Brain microvascular endothelial cell (primary cell): ENCODE results near the gene HYLS1.

Experiments
- DNase-seq: peaks from one replicate; pipeline ENCODE4 v3.0.0-alpha.2; 2020
- H3K27ac ChIP-seq: fragments of 250-450 bp; sonication (Bioruptor Pico); 2 replicates; pipeline ENCODE4 v1.5.1; 2020; ENCODE audit warnings: mild to moderate bottlenecking, moderate library complexity
- H3K27me3 ChIP-seq: fragments of 250-450 bp; sonication (Bioruptor Pico); replicated peaks from 2 replicates; pipeline ENCODE4 v1.5.1; 2020; ENCODE audit warnings: mild to moderate bottlenecking
- H3K36me3 ChIP-seq: fragments of 250-450 bp; sonication (Bioruptor Pico); replicated peaks from 2 replicates; pipeline ENCODE4 v1.5.1; 2020; ENCODE audit warnings: mild to moderate bottlenecking
- H3K4me3 ChIP-seq: 2 replicates; pipeline ENCODE4 v1.5.1; 2011; ENCODE audit warnings: low read depth, mild to moderate bottlenecking, control low read depth, low read length, moderate library complexity
- in situ Hi-C: cut with HindIII; loops from 2 replicates; pipeline ENCODE4 v1.10.0; 2017; ENCODE audit warnings: low sequenced_read_pairs, low pct_ligation_motif_present
- TF ChIP-seq, protein P1 (sequence below): IDR thresholded peaks from 2 replicates; pipeline ENCODE4 v1.5.1; 2011; ENCODE audit warnings: low read depth, mild to moderate bottlenecking, moderate library complexity, low read length, control low read depth, inconsistent platforms; ENCODE audit errors: missing control alignments

HYLS1 gene

GRCh38 chr11:125929445-125930075, 42.1 kb downstream of the HYLS1 start:
- in situ Hi-C loops, result loop anchor here (25.0 kb wide), 1 partner anchor 258 kb away; no protein-coding TSS in a partner anchor
- H3K27ac ChIP-seq, result no peak overlapping the region
- H3K36me3 ChIP-seq, result no peaks in the 10 kb centered on the region
- TF ChIP-seq, protein P1, sequence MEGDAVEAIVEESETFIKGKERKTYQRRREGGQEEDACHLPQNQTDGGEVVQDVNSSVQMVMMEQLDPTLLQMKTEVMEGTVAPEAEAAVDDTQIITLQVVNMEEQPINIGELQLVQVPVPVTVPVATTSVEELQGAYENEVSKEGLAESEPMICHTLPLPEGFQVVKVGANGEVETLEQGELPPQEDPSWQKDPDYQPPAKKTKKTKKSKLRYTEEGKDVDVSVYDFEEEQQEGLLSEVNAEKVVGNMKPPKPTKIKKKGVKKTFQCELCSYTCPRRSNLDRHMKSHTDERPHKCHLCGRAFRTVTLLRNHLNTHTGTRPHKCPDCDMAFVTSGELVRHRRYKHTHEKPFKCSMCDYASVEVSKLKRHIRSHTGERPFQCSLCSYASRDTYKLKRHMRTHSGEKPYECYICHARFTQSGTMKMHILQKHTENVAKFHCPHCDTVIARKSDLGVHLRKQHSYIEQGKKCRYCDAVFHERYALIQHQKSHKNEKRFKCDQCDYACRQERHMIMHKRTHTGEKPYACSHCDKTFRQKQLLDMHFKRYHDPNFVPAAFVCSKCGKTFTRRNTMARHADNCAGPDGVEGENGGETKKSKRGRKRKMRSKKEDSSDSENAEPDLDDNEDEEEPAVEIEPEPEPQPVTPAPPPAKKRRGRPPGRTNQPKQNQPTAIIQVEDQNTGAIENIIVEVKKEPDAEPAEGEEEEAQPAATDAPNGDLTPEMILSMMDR, result no peak
- no peak overlapping the region for H3K4me3 ChIP-seq
- peaks cover 2% of the 10 kb centered on the region for H3K27me3 ChIP-seq
- DNase-seq, result no peak

GRCh38 chr11:125930076-125930450, 42.6 kb downstream of the HYLS1 start:
- TF ChIP-seq, protein P1, result no peak
- DNase-seq, result no peak
- no peak overlapping the region for H3K27ac ChIP-seq
- peaks cover 2% of the 10 kb centered on the region for H3K27me3 ChIP-seq
- H3K36me3 ChIP-seq, result no peaks in the 10 kb centered on the region
- in situ Hi-C loops, result loop anchor here (25.0 kb wide), 1 partner anchor 257 kb away; no protein-coding TSS in a partner anchor
- H3K4me3 ChIP-seq, result no peak overlapping the region

- TF ChIP-seq, protein P1, result no peak
- in situ Hi-C loops, result loop anchor here (25.0 kb wide), 1 partner anchor 256 kb away; no protein-coding TSS in a partner anchor
- Histone ChIP-seq H3K36me3 (no peaks in the 10 kb centered on the region), H3K27ac (no peak overlapping the region), H3K4me3 (no peak overlapping the region), H3K27me3 (peaks cover 2% of the 10 kb centered on the region)
- no peak for DNase-seq
Measured at GRCh38 chr11:125931116-125931515, 43.6 kb downstream of the HYLS1 start.

DNA sequence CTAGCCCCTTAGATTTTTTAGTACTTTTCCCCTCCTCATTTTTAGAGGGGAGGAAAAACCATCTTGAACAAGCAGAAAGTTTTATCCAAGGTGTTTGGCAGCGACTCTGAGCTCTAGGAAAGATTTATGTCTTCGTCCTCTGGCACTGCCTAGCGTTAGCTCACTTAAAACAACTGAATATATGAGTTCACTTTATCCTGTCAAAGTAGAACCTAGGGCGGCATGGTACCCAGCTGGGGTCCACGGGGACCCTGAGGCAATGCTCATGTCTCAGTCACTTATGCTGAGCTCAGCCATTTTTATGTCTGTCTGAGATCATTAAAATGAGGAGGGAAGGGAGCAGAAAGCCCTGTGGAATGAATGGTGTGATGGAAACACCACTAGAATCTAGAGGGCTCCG, 44.2 kb downstream of the HYLS1 start:
- no peak for DNase-seq
- TF ChIP-seq, protein P1, result no peak
- no peaks in the 10 kb centered on the region for H3K36me3 ChIP-seq
- in situ Hi-C loops, result loop anchor here (25.0 kb wide), 1 partner anchor 256 kb away; no protein-coding TSS in a partner anchor
- H3K27me3 ChIP-seq, result peaks cover 2% of the 10 kb centered on the region
- H3K27ac ChIP-seq, result no peak overlapping the region
- no peak overlapping the region for H3K4me3 ChIP-seq

GRCh38 chr11:125932301-125932700, 44.8 kb downstream of the HYLS1 start:
- H3K36me3 ChIP-seq, result no peaks in the 10 kb centered on the region
- in situ Hi-C loops, result loop anchor here (25.0 kb wide), 1 partner anchor 255 kb away; no protein-coding TSS in a partner anchor
- no peak overlapping the region for H3K27ac ChIP-seq
- no peak overlapping the region for H3K4me3 ChIP-seq
- peaks cover 2% of the 10 kb centered on the region for H3K27me3 ChIP-seq
- no peak for DNase-seq
- TF ChIP-seq, protein P1, result no peak
